HepG2 (cell line): ENCODE results near the gene FPR3. TPM values are rescaled to one million over a fixed set of nuclear protein-coding genes. Genes with fewer than 3 reads are reported as not detected.

Experiments
- CAMTA2 ChIP-seq: sonication (generic); formaldehyde crosslinking; IDR thresholded peaks from 2 replicates; pipeline ENCODE4 v1.4.0; 2020; ENCODE audit warnings: mild to moderate bottlenecking, missing genetic modification reagents, borderline replicate concordance
- EP300 ChIP-seq, 3 experiments: sonication (generic) in 1 of 3; formaldehyde crosslinking in 1 of 3; IDR thresholded peaks; 2 replicates each; pipeline versions ENCODE4 v1.5.1 to v1.6.1; 2011 to 2020; ENCODE audit warnings: low read depth in 2 of 3, low read length in 2 of 3, borderline replicate concordance in 1 of 3, improper control_type of control experiment in 1 of 3, mild to moderate bottlenecking in 1 of 3, missing genetic modification reagents in 1 of 3, moderate library complexity in 1 of 3
- FOXP1 ChIP-seq, 2 experiments: fragments of 450-650 bp in 1 of 2; IDR thresholded peaks; 2 replicates each; pipeline ENCODE4 v1.6.1; 2017 to 2018; ENCODE audit warnings: antibody characterized with exemption in 1 of 2
- MED1 ChIP-seq: sonication (generic); formaldehyde crosslinking; IDR thresholded peaks from 2 replicates; pipeline ENCODE4 v1.4.0; 2020; ENCODE audit warnings: missing genetic modification reagents
- PHF21A ChIP-seq: sonication (generic); formaldehyde crosslinking; IDR thresholded peaks from 2 replicates; pipeline ENCODE4 v1.5.0; 2020; ENCODE audit warnings: mild to moderate bottlenecking, missing genetic modification reagents
- SALL1 ChIP-seq: sonication (generic); formaldehyde crosslinking; IDR thresholded peaks from 2 replicates; pipeline ENCODE4 v1.8.0; 2022; ENCODE audit warnings: mild to moderate bottlenecking, missing genetic modification reagents
- SOX6 ChIP-seq, 2 experiments: fragments of 450-650 bp in 1 of 2; sonication (generic) in 1 of 2; formaldehyde crosslinking in 1 of 2; IDR thresholded peaks; 2 replicates each; pipeline versions ENCODE4 v1.4.0 to v1.6.1; 2017 to 2020; ENCODE audit warnings: antibody characterized with exemption in 1 of 2, mild to moderate bottlenecking in 1 of 2, missing genetic modification reagents in 1 of 2
- STAG1 ChIP-seq: sonication (generic); formaldehyde crosslinking; IDR thresholded peaks from 2 replicates; pipeline ENCODE4 v1.4.0; 2020; ENCODE audit warnings: missing genetic modification reagents
- ZBTB38 ChIP-seq: sonication (generic); formaldehyde crosslinking; IDR thresholded peaks from 2 replicates; pipeline ENCODE4 v1.5.1; 2020; ENCODE audit warnings: mild to moderate bottlenecking, missing genetic modification reagents
- ZNF296 ChIP-seq: sonication (generic); formaldehyde crosslinking; conservative IDR thresholded peaks from 2 replicates; pipeline ENCODE4 v1.5.0; 2020; ENCODE audit warnings: mild to moderate bottlenecking, missing genetic modification reagents
- ZNF547 ChIP-seq: sonication (generic); formaldehyde crosslinking; IDR thresholded peaks from 2 replicates; pipeline ENCODE4 v1.5.1; 2020; ENCODE audit warnings: mild to moderate bottlenecking, missing genetic modification reagents
- polyA plus RNA-seq, 8 experiments: library from polyadenylated mRNA; depleted of rRNA in 3 of 8; stranded (reverse) in 7 of 8; unstranded in 1 of 8; fragments of >200 nt; fragmentation: Illumina TruSeq in 4 of 8; extraction: Trizol in 4 of 8; gene quantifications; 2 replicates each; pipeline versions ENCODE4 v1.2.1 to v1.2.3, GENCODE V29; 2011 to 2016; ENCODE audit warnings: low read depth in 4 of 8, missing spikeins in 1 of 8, mixed read lengths in 1 of 8; ENCODE audit not compliant: insufficient read depth in 1 of 8
- total RNA-seq, 5 experiments: library from RNA; depleted of rRNA; stranded (reverse); fragments of >200 nt; fragmentation: Illumina TruSeq; extraction: Trizol; gene quantifications; 2 replicates each; pipeline ENCODE4 v1.2.3, GENCODE V29; 2016; ENCODE audit warnings: low read depth in 1 of 5
- TF ChIP-seq, protein P1 (sequence below): sonication (generic); formaldehyde crosslinking; IDR thresholded peaks from 2 replicates; pipeline ENCODE4 v1.8.1; 2023; ENCODE audit warnings: mild to moderate bottlenecking, missing genetic modification reagents
- TF ChIP-seq, protein P2 (sequence below): sonication (generic); formaldehyde crosslinking; IDR thresholded peaks from 2 replicates; pipeline ENCODE4 v1.5.1; 2020; ENCODE audit warnings: missing genetic modification reagents, mild to moderate bottlenecking, borderline replicate concordance
- TF ChIP-seq, protein P3 (sequence below): sonication (generic); formaldehyde crosslinking; IDR thresholded peaks from 2 replicates; pipeline ENCODE4 v1.5.0; 2020; ENCODE audit warnings: mild to moderate bottlenecking, missing genetic modification reagents, borderline replicate concordance
- TF ChIP-seq, protein P4 (sequence below): sonication (generic); formaldehyde crosslinking; IDR thresholded peaks from 2 replicates; pipeline ENCODE4 v1.4.0; 2020; ENCODE audit warnings: mild to moderate bottlenecking, missing genetic modification reagents
- TF ChIP-seq, protein P5 (sequence below): sonication (generic); formaldehyde crosslinking; IDR thresholded peaks from 2 replicates; pipeline ENCODE4 v1.4.0; 2020; ENCODE audit warnings: missing genetic modification reagents
- TF ChIP-seq, protein P6 (sequence below): sonication (generic); formaldehyde crosslinking; IDR thresholded peaks from 2 replicates; pipeline ENCODE4 v1.4.0; 2020; ENCODE audit warnings: missing genetic modification reagents

Gene FPR3
- total and polyA plus RNA-seq, 2 of the 13 experiments (the other 11 are each of a cell fraction or from before 2014, with no cell fraction given): not detected

DNA sequence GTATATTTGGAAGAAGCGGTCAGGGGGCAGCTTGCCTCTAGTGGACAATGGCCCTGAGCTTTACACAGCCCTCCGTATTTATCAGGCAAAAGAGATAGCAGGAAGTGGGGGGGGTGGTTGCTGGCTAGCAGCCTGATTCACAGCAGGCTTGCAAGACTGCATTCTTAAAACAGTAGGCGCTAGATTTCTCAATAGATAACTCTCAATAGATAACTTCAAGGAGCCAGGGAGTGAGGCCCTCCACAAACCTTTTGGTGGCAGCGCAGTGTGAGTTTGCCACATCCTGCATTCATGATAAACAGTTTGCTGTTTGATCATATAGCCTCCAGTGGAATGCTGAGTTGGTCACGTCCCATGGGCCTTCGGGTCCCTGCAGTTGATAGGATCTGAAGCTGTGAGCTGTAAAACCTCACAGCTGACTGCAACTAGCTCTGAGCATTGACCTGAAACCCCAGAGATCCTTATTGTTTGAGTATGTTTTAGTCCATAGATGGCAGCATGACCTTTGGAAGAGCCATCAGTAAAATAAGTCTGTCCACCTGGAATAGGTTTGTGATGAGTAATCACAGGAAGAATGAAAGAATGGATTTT is 12.2 kb downstream of the FPR3 start (continued):
- 0 out of 2 replicates have a peak, but pooled peaks have one; percentile 39 for TF ChIP-seq SALL1 (CRISPR knock-in tag)
- TF ChIP-seq, protein P1, sequence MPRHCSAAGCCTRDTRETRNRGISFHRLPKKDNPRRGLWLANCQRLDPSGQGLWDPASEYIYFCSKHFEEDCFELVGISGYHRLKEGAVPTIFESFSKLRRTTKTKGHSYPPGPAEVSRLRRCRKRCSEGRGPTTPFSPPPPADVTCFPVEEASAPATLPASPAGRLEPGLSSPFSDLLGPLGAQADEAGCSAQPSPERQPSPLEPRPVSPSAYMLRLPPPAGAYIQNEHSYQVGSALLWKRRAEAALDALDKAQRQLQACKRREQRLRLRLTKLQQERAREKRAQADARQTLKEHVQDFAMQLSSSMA (CRISPR knock-in tag): no peak
- TF ChIP-seq MED1 (CRISPR knock-in tag): peak; percentile 87
- TF ChIP-seq, protein P2, sequence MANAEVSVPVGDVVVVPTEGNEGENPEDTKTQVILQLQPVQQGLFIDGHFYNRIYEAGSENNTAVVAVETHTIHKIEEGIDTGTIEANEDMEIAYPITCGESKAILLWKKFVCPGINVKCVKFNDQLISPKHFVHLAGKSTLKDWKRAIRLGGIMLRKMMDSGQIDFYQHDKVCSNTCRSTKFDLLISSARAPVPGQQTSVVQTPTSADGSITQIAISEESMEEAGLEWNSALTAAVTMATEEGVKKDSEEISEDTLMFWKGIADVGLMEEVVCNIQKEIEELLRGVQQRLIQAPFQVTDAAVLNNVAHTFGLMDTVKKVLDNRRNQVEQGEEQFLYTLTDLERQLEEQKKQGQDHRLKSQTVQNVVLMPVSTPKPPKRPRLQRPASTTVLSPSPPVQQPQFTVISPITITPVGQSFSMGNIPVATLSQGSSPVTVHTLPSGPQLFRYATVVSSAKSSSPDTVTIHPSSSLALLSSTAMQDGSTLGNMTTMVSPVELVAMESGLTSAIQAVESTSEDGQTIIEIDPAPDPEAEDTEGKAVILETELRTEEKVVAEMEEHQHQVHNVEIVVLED (CRISPR knock-in tag): no peak
- TF ChIP-seq STAG1 (CRISPR knock-in tag): peak; percentile 44
- no peak for TF ChIP-seq ZNF547
- TF ChIP-seq, protein P3, sequence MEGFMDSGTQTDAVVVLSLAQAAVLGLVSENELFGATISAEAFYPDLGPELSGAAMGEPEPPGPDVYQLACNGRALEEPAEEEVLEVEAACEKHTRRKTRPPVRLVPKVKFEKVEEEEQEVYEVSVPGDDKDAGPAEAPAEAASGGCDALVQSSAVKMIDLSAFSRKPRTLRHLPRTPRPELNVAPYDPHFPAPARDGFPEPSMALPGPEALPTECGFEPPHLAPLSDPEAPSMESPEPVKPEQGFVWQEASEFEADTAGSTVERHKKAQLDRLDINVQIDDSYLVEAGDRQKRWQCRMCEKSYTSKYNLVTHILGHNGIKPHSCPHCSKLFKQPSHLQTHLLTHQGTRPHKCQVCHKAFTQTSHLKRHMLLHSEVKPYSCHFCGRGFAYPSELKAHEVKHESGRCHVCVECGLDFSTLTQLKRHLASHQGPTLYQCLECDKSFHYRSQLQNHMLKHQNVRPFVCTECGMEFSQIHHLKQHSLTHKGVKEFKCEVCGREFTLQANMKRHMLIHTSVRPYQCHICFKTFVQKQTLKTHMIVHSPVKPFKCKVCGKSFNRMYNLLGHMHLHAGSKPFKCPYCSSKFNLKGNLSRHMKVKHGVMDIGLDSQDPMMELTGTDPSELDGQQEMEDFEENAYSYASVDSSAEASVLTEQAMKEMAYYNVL (CRISPR knock-in tag): peak; percentile 55; the same call in 1 of the 2 replicates
- 0 out of 2 replicates have a peak, but pooled peaks have one; percentile 21 for TF ChIP-seq ZBTB38
- no peak for TF ChIP-seq ZNF296 (CRISPR knock-in tag)
- TF ChIP-seq CAMTA2 (CRISPR knock-in tag): no peak
- peak; percentile 24; the same call in 1 of the 2 replicates for TF ChIP-seq PHF21A
- TF ChIP-seq, protein P4, sequence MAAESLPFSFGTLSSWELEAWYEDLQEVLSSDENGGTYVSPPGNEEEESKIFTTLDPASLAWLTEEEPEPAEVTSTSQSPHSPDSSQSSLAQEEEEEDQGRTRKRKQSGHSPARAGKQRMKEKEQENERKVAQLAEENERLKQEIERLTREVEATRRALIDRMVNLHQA (CRISPR knock-in tag): no peak
- no peak for TF ChIP-seq SOX6 (IDR thresholded peaks at IDR 0.05)
- peak; percentile 67 for TF ChIP-seq SOX6 (CRISPR knock-in tag; IDR thresholded peaks at IDR 0.05)
- TF ChIP-seq, protein P5, sequence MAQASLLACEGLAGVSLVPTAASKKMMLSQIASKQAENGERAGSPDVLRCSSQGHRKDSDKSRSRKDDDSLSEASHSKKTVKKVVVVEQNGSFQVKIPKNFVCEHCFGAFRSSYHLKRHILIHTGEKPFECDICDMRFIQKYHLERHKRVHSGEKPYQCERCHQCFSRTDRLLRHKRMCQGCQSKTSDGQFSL (CRISPR knock-in tag): peak; percentile 67; the same call in 1 of the 2 replicates
- TF ChIP-seq, protein P6, sequence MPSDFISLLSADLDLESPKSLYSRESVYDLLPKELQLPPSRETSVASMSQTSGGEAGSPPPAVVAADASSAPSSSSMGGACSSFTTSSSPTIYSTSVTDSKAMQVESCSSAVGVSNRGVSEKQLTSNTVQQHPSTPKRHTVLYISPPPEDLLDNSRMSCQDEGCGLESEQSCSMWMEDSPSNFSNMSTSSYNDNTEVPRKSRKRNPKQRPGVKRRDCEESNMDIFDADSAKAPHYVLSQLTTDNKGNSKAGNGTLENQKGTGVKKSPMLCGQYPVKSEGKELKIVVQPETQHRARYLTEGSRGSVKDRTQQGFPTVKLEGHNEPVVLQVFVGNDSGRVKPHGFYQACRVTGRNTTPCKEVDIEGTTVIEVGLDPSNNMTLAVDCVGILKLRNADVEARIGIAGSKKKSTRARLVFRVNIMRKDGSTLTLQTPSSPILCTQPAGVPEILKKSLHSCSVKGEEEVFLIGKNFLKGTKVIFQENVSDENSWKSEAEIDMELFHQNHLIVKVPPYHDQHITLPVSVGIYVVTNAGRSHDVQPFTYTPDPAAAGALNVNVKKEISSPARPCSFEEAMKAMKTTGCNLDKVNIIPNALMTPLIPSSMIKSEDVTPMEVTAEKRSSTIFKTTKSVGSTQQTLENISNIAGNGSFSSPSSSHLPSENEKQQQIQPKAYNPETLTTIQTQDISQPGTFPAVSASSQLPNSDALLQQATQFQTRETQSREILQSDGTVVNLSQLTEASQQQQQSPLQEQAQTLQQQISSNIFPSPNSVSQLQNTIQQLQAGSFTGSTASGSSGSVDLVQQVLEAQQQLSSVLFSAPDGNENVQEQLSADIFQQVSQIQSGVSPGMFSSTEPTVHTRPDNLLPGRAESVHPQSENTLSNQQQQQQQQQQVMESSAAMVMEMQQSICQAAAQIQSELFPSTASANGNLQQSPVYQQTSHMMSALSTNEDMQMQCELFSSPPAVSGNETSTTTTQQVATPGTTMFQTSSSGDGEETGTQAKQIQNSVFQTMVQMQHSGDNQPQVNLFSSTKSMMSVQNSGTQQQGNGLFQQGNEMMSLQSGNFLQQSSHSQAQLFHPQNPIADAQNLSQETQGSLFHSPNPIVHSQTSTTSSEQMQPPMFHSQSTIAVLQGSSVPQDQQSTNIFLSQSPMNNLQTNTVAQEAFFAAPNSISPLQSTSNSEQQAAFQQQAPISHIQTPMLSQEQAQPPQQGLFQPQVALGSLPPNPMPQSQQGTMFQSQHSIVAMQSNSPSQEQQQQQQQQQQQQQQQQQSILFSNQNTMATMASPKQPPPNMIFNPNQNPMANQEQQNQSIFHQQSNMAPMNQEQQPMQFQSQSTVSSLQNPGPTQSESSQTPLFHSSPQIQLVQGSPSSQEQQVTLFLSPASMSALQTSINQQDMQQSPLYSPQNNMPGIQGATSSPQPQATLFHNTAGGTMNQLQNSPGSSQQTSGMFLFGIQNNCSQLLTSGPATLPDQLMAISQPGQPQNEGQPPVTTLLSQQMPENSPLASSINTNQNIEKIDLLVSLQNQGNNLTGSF (CRISPR knock-in tag): no peak
- TF ChIP-seq FOXP1 (IDR thresholded peaks at IDR 0.05): no peak
- peak; percentile 54 for TF ChIP-seq FOXP1 (CRISPR knock-in tag; IDR thresholded peaks at IDR 0.05)
- TF ChIP-seq EP300 (IDR thresholded peaks at IDR 0.05; ENCODE audit: low read depth in 2 of 2, low read length in 2 of 2): no peak
- 0 out of 2 replicates have a peak, but pooled peaks have one; percentile 23 for TF ChIP-seq EP300 (CRISPR knock-in tag; IDR thresholded peaks at IDR 0.05; ENCODE audit: borderline replicate concordance)
